ENCODE measurements around the gene ASCC2. TPM values are rescaled to one million over a fixed set of nuclear protein-coding genes. Genes with fewer than 3 reads are reported as not detected.

ASCC2 gene
- total RNA-seq, 1 donor from 2014 or later = 41.7 TPM

DNA sequence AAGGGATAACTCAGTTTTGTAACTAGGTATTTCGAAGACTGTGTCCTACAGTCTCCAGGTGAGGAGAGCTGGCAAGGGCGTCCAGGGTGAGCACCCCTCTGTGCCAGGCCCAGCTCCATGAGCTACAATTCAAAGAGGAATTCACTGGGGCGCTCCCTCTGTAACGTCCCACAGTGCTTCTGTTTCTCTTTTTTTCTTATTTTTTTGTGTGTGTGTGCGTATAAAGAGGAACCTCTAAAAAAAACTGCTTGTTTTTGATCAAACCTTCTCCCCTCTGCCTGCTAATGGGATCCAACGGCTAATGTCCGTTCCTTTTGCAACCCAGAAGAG, 17.1 kb downstream of the ASCC2 start:
- no peak for DNase-seq (ENCODE audit: low read depth)
- TF ChIP-seq CTCF (IDR thresholded peaks at IDR 0.05; ENCODE audit: insufficient read depth, low read length, poor library complexity, severe bottlenecking) = no peak
- Histone ChIP-seq H3K36me3 (ENCODE audit: control insufficient read depth, insufficient read depth, low read length) (no peaks in the 10 kb centered on the region), H3K27me3 (ENCODE audit: control insufficient read depth, insufficient read depth, low read length) (no peaks in the 10 kb centered on the region), H3K4me3 (ENCODE audit: low read depth, low read length) (no peak overlapping the region)

DNA sequence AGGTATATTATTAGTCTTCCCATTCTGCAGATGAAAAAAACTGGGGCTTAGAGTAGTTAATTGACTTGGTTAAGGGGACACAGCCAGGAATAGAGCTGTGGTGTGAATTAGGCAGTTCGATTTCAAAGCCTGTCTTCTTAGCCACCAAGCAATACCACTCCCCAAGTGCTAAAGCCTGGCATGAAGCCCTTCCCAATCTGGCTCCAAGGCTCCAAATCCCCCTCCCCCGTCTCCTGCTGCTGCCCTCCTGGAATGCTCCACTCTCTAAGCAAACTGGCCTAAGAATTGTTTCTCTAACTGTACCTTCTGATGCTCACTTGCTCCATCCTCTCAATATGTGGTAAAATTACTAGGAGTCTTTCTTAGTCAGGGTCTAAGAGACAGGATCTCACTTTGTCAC, 18.6 kb downstream of the ASCC2 start:
- H3K27me3 ChIP-seq (ENCODE audit: control insufficient read depth, insufficient read depth, low read length) = no peaks in the 10 kb centered on the region
- no peak for DNase-seq (ENCODE audit: low read depth)
- TF ChIP-seq CTCF (IDR thresholded peaks at IDR 0.05; ENCODE audit: insufficient read depth, low read length, poor library complexity, severe bottlenecking) = no peak

DNA sequence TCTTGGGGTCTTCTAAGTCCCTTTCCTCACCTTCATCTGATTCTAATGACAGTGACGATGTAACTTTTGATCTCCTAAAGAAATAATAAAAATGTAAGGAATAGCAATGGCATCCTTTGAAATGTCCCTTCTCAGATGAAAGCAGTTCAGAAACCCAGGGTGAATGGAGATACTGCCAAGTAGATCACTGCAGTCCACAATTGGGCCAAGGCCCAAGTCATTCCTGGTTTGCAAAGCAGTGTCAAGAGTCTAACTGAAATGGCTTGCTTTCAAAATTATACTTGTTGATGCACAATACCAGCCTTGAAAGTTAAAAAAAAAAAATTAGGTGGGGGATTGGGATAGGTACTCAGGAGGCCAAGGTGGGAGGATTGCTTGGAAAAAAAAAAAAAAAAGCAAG, 20.4 kb downstream of the ASCC2 start:
- no peak for DNase-seq (ENCODE audit: low read depth)
- Histone ChIP-seq H3K27me3 (ENCODE audit: control insufficient read depth, insufficient read depth, low read length) (no peaks in the 10 kb centered on the region), H3K36me3 (ENCODE audit: control insufficient read depth, insufficient read depth, low read length) (peaks cover 1% of the 10 kb centered on the region), H3K4me3 (ENCODE audit: low read depth, low read length) (no peak overlapping the region)
- TF ChIP-seq CTCF (IDR thresholded peaks at IDR 0.05; ENCODE audit: insufficient read depth, low read length, poor library complexity, severe bottlenecking) = no peak

More for the DNA sequence above, 18.6 kb downstream of the ASCC2 start:
- Histone ChIP-seq H3K4me3 (ENCODE audit: low read depth, low read length) (no peak overlapping the region), H3K36me3 (ENCODE audit: control insufficient read depth, insufficient read depth, low read length) (no peaks in the 10 kb centered on the region)

DNA sequence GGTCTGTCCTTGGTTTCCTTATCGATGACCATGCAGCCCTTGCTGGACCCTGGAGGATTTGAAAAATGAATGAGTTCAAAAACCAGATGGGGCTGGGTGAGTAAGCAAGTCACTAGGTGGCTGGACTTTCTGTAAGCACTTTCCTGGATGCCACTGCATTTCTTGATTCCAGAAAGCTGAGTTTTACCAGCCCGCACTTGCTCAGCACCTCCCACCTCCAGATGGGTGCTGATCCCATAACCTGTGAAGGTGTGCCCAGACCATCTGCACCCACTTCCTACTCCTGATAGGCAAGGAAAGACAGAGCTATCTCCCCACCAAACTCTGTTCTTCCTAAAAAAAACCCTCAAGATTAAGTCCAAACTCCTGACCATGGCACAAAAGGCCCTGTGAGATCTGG, 21.1 kb downstream of the ASCC2 start:
- no peak for DNase-seq (ENCODE audit: low read depth)
- Histone ChIP-seq H3K36me3 (ENCODE audit: control insufficient read depth, insufficient read depth, low read length) (peaks cover 1% of the 10 kb centered on the region), H3K4me3 (ENCODE audit: low read depth, low read length) (no peak overlapping the region), H3K27me3 (ENCODE audit: control insufficient read depth, insufficient read depth, low read length) (no peaks in the 10 kb centered on the region)
- no peak for TF ChIP-seq CTCF (IDR thresholded peaks at IDR 0.05; ENCODE audit: insufficient read depth, low read length, poor library complexity, severe bottlenecking)

DNA sequence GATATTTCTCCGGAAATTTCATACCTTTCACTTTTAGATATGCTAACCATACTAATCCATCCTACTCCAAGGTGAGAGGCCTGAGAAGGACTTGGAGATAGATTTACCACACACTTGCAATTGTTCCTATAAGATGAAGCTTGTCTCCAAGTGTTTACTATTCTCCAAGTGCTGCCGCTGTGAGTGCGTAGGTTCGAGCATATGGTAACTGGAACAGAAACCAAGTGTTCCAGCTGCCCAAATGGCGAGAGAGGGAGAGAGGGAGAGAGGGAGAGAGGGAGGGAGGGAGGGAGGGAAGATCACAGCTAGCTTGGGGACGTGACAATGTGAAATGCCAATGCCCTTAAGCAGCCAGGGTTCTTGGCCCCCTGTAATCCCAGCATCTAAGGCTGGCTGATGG, 21.5 kb downstream of the ASCC2 start:
- no peak for TF ChIP-seq CTCF (IDR thresholded peaks at IDR 0.05; ENCODE audit: insufficient read depth, low read length, poor library complexity, severe bottlenecking)
- Histone ChIP-seq H3K4me3 (ENCODE audit: low read depth, low read length) (no peak overlapping the region), H3K27me3 (ENCODE audit: control insufficient read depth, insufficient read depth, low read length) (no peaks in the 10 kb centered on the region), H3K36me3 (ENCODE audit: control insufficient read depth, insufficient read depth, low read length) (peaks cover 1% of the 10 kb centered on the region)
- no peak for DNase-seq (ENCODE audit: low read depth)

DNA sequence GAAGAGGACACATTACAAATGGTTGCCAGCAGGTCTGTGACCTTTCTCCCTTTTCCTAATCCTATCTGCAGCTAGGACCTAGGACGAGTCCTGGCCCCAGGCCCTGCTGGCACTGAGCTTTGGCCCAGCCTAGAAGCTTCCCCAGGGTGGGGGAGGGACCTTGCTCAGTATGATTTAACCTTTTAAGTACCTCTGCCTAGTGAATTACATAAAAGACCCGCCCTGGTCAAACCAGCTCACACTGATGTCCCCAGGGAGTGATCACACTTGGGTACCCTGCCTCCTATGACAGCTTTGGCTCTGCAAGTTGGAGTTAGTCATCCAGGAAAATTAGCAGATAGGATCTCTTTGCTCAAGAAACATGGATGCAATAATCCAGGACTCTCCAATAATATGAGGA, 21.9 kb downstream of the ASCC2 start:
- Histone ChIP-seq H3K36me3 (ENCODE audit: control insufficient read depth, insufficient read depth, low read length) (peaks cover 1% of the 10 kb centered on the region), H3K27me3 (ENCODE audit: control insufficient read depth, insufficient read depth, low read length) (no peaks in the 10 kb centered on the region), H3K4me3 (ENCODE audit: low read depth, low read length) (no peak overlapping the region)
- TF ChIP-seq CTCF (IDR thresholded peaks at IDR 0.05; ENCODE audit: insufficient read depth, low read length, poor library complexity, severe bottlenecking) = no peak
- no peak for DNase-seq (ENCODE audit: low read depth)

Measured in kidney epithelial cell (primary cell).